Left lung (tissue), 10 donors: ENCODE results near the gene TMEM63B. TPM values are rescaled to one million over a fixed set of nuclear protein-coding genes. Genes with fewer than 3 reads are reported as not detected.
"Not testable (repeated sequence)": the region's sequence is repeated elsewhere in the genome, so short reads cannot be mapped to it uniquely, and the experiment has no call there.

Experiments used
- ATAC-seq: fragments of 200-7000 bp; cut with Tn5 transposase; one replicate; pipeline ENCODE4 v1.9.1; 2020; ENCODE audit warnings: moderate library complexity
- DNase-seq, 4 donors: peaks; one replicate each; pipeline ENCODE4 v3.0.0-alpha.2; 2013 to 2020
- H3K27ac ChIP-seq, 2 donors: fragments of 200-600 bp; sonication (generic) in 1 of 2; one replicate each; pipeline versions ENCODE4 v1.5.0 to v1.8.0; 2020 to 2021
- H3K27me3 ChIP-seq, 2 donors: fragments of 200-600 bp; sonication (generic) in 1 of 2; one replicate each; pipeline versions ENCODE4 v1.5.0 to v1.8.0; 2020 to 2021
- H3K36me3 ChIP-seq, 2 donors: fragments of 200-600 bp; sonication (generic) in 1 of 2; one replicate each; pipeline versions ENCODE4 v1.5.0 to v1.8.0; 2020 to 2021
- H3K4me1 ChIP-seq, 2 donors: fragments of 200-600 bp; one replicate each; pipeline ENCODE4 v1.8.0; 2021
- H3K4me3 ChIP-seq, 2 donors: fragments of 200-600 bp; sonication (generic) in 1 of 2; one replicate each; pipeline versions ENCODE4 v1.5.0 to v1.8.0; 2020 to 2021; ENCODE audit warnings: mild to moderate bottlenecking in 1 of 2
- H3K9me3 ChIP-seq, 2 donors: fragments of 200-600 bp; sonication (generic) in 1 of 2; one replicate each; pipeline versions ENCODE4 v1.5.0 to v1.8.0; 2020 to 2021
- intact Hi-C, 2 donors: fragments of 100-400 bp; cut with DNase I; formaldehyde crosslinking; loops; one replicate each; pipeline versions ENCODE4 v1.11.2 to v1.14.2; 2022
- polyA plus RNA-seq, 6 donors: library from polyadenylated mRNA; unstranded; fragments of 120-200 nt; gene quantifications; one replicate each; pipeline ENCODE4 v1.2.1, GENCODE V29; 2013; ENCODE audit not compliant: insufficient read length in 6 of 6
- total RNA-seq, 2 donors: library from RNA; stranded (reverse); fragmentation: NEBNext Ultra II Directional; extraction: Animal tissue kit (Norgen Biotek cat#: 25700); gene quantifications; one replicate each; pipeline ENCODE4 v1.2.1, GENCODE V29; 2021
- TF ChIP-seq, protein P1 (sequence below), 2 donors: fragments of 200-600 bp; sonication (generic) in 1 of 2; IDR thresholded peaks; one replicate each; pipeline versions ENCODE4 v1.5.0 to v1.8.0; 2021; ENCODE audit warnings: antibody characterized with exemption in 2 of 2
- donor health status: DM: no; HTN: yes; CAD: no.
- donor health status: DM: no; HTN: no; CAD: no.

TMEM63B gene
- total and polyA plus RNA-seq, 8 donors, result 29.8 to 186 (median 33.8) TPM

DNA sequence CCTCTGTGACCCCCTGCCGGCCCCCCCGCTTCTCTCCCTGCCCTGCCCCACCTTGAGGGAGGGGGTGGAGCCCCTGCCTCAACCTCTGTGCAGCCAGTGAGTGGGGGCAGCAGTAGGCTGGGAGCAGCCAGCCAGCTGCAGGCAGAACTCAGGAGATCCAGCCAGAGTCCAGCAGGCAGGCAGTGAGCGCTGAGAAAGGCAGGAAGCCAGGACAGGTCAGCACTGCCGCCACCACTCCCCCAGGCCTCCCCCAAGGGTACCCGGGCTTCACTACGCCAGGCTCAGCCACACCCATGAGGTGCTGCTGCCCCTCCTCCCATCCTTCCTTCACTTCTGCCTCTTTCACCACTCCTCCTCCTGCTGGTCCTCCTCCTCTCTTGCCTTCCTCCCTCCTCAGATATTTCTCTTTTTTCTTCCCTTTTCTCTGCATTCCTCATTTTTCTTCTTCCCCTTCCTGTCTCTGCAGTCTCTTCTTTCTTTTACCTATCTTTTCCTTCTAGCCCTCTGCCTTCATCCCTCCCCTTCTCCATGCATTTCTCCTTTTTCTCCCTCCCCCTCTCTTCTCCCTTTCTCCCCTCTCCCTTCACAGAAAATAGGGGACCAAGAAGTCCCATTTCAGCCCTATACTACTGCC is 11.5 kb downstream of the TMEM63B start:
- Histone ChIP-seq H3K27me3 (no peaks in the 10 kb centered on the region), H3K4me1 (peaks cover 0 to 3% of the 10 kb centered on the region in 2 donors), H3K4me3 (no peak overlapping the region), H3K36me3 (peaks cover 0 to 94% of the 10 kb centered on the region in 2 donors), H3K9me3 (no peaks in the 10 kb centered on the region), H3K27ac (no peak overlapping the region)
- ATAC-seq, result no peak
- intact Hi-C loops, result no loop called here
- TF ChIP-seq, protein P1, sequence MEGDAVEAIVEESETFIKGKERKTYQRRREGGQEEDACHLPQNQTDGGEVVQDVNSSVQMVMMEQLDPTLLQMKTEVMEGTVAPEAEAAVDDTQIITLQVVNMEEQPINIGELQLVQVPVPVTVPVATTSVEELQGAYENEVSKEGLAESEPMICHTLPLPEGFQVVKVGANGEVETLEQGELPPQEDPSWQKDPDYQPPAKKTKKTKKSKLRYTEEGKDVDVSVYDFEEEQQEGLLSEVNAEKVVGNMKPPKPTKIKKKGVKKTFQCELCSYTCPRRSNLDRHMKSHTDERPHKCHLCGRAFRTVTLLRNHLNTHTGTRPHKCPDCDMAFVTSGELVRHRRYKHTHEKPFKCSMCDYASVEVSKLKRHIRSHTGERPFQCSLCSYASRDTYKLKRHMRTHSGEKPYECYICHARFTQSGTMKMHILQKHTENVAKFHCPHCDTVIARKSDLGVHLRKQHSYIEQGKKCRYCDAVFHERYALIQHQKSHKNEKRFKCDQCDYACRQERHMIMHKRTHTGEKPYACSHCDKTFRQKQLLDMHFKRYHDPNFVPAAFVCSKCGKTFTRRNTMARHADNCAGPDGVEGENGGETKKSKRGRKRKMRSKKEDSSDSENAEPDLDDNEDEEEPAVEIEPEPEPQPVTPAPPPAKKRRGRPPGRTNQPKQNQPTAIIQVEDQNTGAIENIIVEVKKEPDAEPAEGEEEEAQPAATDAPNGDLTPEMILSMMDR (IDR thresholded peaks at IDR 0.05), result no peak
- peak in 1 of 4 donors; percentile 44 for DNase-seq

DNA sequence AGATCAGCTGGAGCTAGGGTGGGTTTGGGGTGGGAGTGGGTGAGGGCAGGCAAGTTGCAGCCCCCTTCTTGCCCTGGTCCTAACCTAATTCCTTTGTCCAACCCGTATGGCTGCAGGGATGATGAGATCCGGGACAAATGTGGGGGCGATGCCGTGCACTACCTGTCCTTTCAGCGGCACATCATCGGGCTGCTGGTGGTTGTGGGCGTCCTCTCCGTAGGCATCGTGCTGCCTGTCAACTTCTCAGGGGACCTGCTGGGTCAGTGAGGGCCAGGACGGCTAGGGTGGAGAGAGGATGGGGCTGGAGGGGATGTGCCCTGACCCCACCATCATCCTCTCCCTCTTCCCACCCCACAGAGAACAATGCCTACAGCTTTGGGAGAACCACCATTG is 12.0 kb downstream of the TMEM63B start:
- intact Hi-C loops, result no loop called here
- DNase-seq (peak in 1 of 4 donors; percentile 47), ATAC-seq (no peak)
- Histone ChIP-seq H3K36me3 (peaks cover 0 to 98% of the 10 kb centered on the region in 2 donors), H3K27ac (no peak overlapping the region), H3K27me3 (no peaks in the 10 kb centered on the region), H3K4me3 (no peak overlapping the region), H3K4me1 (no peaks in the 10 kb centered on the region), H3K9me3 (no peaks in the 10 kb centered on the region)
- TF ChIP-seq, protein P1 (IDR thresholded peaks at IDR 0.05), result no peak

GRCh38 chr6:44142835-44143234 is 15.5 kb downstream of the TMEM63B start:
- no peaks in the 10 kb centered on the region for H3K9me3 ChIP-seq
- intact Hi-C loops, result no loop called here
- no peaks in the 10 kb centered on the region for H3K4me1 ChIP-seq
- H3K27ac ChIP-seq, result no peak overlapping the region
- H3K36me3 ChIP-seq, result peaks cover 0 to 95% of the 10 kb centered on the region in 2 donors
- H3K4me3 ChIP-seq, result no peak overlapping the region
- DNase-seq (no peak), ATAC-seq (no peak)
- TF ChIP-seq, protein P1 (IDR thresholded peaks at IDR 0.05), result no peak
- H3K27me3 ChIP-seq, result no peaks in the 10 kb centered on the region

GRCh38 chr6:44143731-44144130 is 16.4 kb downstream of the TMEM63B start:
- no peak overlapping the region for H3K4me3 ChIP-seq

GRCh38 chr6:44144536-44144935 is 17.2 kb downstream of the TMEM63B start:
- H3K9me3 ChIP-seq, H3K27ac ChIP-seq, ATAC-seq, DNase-seq, H3K4me1 ChIP-seq, intact Hi-C loops, H3K4me3 ChIP-seq, H3K27me3 ChIP-seq: not testable (repeated sequence)
- peaks cover 0 to 96% of the 10 kb centered on the region in 2 donors for H3K36me3 ChIP-seq

More at GRCh38 chr6:44143731-44144130, 16.4 kb downstream of the TMEM63B start:
- TF ChIP-seq, protein P1 (IDR thresholded peaks at IDR 0.05), result no peak
- no peaks in the 10 kb centered on the region for H3K9me3 ChIP-seq
- no peak overlapping the region for H3K27ac ChIP-seq
- H3K27me3 ChIP-seq, result no peaks in the 10 kb centered on the region
- DNase-seq (no peak), ATAC-seq (no peak)
- no peaks in the 10 kb centered on the region for H3K4me1 ChIP-seq
- intact Hi-C loops, result no loop called here
- peaks cover 0 to 95% of the 10 kb centered on the region in 2 donors for H3K36me3 ChIP-seq

GRCh38 chr6:44145839-44146238 is 18.5 kb downstream of the TMEM63B start:
- Histone ChIP-seq H3K27ac (no peak overlapping the region), H3K9me3 (no peaks in the 10 kb centered on the region), H3K36me3 (peaks cover 0 to 93% of the 10 kb centered on the region in 2 donors), H3K27me3 (no peaks in the 10 kb centered on the region), H3K4me1 (no peaks in the 10 kb centered on the region), H3K4me3 (no peak overlapping the region)
- intact Hi-C loops, result no loop called here
- ATAC-seq (no peak), DNase-seq (no peak)
- TF ChIP-seq, protein P1 (IDR thresholded peaks at IDR 0.05), result no peak
